ENCODE data around the gene FOXB1.

GRCh38 chr15:60035344-60035743 is 31.2 kb downstream of the FOXB1 start:
- TF ChIP-seq CTCF (conservative IDR thresholded peaks at IDR 0.05) (no peak), EZH2 (IDR thresholded peaks at IDR 0.05; ENCODE audit: low read depth) (no peak)
